Measurements from ENCODE around the gene C1orf53.

DNA sequence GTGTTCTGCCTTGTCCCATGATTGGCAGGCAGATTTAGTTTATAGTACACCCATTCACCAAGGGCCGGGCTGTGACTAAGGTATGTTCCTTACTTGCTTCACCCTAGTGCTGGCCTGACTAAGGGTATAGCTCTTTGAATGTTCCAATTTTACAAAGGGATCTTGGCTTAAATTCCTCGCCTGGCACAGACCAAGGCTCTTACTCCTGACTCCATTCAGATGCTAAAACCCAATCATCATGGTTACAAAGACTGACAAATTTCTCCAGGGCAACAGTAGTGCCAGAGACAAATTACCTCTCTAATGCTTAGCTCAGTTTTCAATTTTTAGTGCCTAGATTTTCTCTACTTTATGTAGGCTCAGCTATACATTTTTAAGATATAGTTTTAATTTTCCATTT is 11.5 kb upstream of the C1orf53 start:
- TF ChIP-seq, protein P1, sequence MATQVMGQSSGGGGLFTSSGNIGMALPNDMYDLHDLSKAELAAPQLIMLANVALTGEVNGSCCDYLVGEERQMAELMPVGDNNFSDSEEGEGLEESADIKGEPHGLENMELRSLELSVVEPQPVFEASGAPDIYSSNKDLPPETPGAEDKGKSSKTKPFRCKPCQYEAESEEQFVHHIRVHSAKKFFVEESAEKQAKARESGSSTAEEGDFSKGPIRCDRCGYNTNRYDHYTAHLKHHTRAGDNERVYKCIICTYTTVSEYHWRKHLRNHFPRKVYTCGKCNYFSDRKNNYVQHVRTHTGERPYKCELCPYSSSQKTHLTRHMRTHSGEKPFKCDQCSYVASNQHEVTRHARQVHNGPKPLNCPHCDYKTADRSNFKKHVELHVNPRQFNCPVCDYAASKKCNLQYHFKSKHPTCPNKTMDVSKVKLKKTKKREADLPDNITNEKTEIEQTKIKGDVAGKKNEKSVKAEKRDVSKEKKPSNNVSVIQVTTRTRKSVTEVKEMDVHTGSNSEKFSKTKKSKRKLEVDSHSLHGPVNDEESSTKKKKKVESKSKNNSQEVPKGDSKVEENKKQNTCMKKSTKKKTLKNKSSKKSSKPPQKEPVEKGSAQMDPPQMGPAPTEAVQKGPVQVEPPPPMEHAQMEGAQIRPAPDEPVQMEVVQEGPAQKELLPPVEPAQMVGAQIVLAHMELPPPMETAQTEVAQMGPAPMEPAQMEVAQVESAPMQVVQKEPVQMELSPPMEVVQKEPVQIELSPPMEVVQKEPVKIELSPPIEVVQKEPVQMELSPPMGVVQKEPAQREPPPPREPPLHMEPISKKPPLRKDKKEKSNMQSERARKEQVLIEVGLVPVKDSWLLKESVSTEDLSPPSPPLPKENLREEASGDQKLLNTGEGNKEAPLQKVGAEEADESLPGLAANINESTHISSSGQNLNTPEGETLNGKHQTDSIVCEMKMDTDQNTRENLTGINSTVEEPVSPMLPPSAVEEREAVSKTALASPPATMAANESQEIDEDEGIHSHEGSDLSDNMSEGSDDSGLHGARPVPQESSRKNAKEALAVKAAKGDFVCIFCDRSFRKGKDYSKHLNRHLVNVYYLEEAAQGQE (IDR thresholded peaks at IDR 0.05; ENCODE audit: insufficient read depth in 1 of 2, low read depth in 2 of 2, low read length in 2 of 2): no peak
- TF ChIP-seq SIN3A (IDR thresholded peaks at IDR 0.05; ENCODE audit: borderline replicate concordance, insufficient read depth, low read length) (no peak), POLR2AphosphoS5 (IDR thresholded peaks at IDR 0.05; ENCODE audit: low read depth, low read length) (no peak), TAF1 (IDR thresholded peaks at IDR 0.05; ENCODE audit: borderline replicate concordance, insufficient read depth, low read length) (no peak), FOXP2 (optimal IDR thresholded peaks at IDR 0.05; ENCODE audit: borderline replicate concordance, extremely low read depth, extremely low read length, insufficient read depth) (no peak)
